SK-N-MC (cell line): Measurements from ENCODE around the gene PPIP5K2.

Experiments
- EZH2 ChIP-seq: fragments of 200-600 bp; sonication (generic); IDR thresholded peaks from one replicate; pipeline ENCODE4 v1.6.1; 2017; ENCODE audit warnings: antibody characterized with exemption
- POLR2AphosphoS5 ChIP-seq: IDR thresholded peaks from 2 replicates; pipeline ENCODE4 v1.6.1; 2012; ENCODE audit warnings: mild to moderate bottlenecking, low read depth, low read length, borderline replicate concordance

DNA sequence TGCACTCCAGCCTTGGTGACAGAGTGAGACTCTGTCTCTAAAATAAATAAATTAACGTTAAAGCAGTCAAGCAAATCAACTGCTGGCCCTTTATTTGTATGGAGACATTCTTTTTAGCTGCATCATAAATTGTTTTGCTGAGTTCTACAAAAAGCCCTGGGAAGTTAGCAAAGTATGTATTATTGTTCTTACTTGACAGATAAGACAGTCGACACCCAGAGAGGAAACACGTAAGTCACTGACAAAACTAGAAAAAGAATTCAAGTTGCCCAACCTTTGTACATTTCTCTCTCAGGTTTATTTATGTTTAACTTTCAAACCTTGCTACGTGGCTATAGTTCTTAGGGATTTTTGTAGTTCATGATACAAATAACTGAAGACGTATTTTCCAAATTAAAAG is 98.1 kb downstream of the PPIP5K2 start:
- TF ChIP-seq EZH2 (no peak), POLR2AphosphoS5 (no peak)
